Esophagus squamous epithelium (tissue), 4 donors: ENCODE data around the gene N4BP2L2.

ENCODE experiments used
- CTCF ChIP-seq, 6 experiments: fragments of 450-650 bp in 4 of 6; fragments of 200-600 bp in 2 of 6; sonication (generic) in 2 of 6; IDR thresholded peaks; one replicate each; pipeline ENCODE4 v1.5.1; 2016 to 2019; ENCODE audit warnings: antibody characterized with exemption in 6 of 6, mild to moderate bottlenecking in 4 of 6, moderate library complexity in 4 of 6
- POLR2A ChIP-seq, 4 donors: fragments of 450-650 bp; IDR thresholded peaks; one replicate each; pipeline ENCODE4 v1.6.1; 2017; ENCODE audit warnings: antibody characterized with exemption in 4 of 4, mild to moderate bottlenecking in 4 of 4, moderate library complexity in 3 of 4

GRCh38 chr13:32385410-32385809 is 153.2 kb downstream of the N4BP2L2 start:
- no peak for TF ChIP-seq CTCF (IDR thresholded peaks at IDR 0.05)
- TF ChIP-seq POLR2A (IDR thresholded peaks at IDR 0.05) = no peak
